NCI-H2227 (cell line): ENCODE data around the gene DDX1.

Experiments used
- DNase-seq: peaks from one replicate; lab custom pipeline; 2025; ENCODE audit not compliant: unreplicated experiment; lab: John Stamatoyannopoulos, UW

Gene DDX1

DNA sequence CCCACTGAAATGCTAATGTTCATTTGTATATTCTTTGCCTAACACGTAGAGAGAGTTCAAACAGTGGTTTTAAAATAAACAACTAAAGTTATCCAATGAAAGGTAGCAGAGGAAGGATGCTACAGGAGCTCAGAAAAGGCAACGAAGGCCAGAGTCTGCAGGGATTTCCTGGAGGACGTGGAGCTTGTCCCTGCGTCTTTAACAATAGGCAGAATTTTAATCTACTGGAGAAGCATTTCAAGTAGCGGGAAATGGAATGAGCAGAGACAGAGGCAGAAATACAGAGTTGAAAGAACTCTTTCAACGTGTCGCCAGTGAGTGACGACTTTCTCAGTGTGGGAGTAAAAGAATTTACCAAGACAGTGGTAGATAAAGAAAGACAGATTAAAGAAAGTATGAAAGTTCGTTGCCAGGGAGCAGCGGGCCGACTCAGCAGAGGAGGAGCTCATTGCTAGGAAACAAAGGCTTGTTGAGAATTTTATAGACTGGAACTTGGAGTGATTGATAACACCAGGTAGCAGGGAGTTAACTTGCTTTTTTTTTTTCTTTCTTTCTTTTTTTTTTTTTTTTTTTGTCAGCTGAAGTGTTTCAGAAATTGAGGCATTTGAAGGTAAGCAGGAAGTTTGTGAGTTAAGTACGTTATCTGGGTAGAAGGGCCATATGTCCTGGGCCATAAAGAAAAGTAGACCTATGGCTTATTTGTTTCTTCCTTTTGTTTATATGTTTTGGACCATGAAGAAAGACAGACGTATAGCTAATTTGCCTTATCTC is 29.9 kb upstream of the DDX1 start:
- DNase-seq: peak; percentile 51

DNA sequence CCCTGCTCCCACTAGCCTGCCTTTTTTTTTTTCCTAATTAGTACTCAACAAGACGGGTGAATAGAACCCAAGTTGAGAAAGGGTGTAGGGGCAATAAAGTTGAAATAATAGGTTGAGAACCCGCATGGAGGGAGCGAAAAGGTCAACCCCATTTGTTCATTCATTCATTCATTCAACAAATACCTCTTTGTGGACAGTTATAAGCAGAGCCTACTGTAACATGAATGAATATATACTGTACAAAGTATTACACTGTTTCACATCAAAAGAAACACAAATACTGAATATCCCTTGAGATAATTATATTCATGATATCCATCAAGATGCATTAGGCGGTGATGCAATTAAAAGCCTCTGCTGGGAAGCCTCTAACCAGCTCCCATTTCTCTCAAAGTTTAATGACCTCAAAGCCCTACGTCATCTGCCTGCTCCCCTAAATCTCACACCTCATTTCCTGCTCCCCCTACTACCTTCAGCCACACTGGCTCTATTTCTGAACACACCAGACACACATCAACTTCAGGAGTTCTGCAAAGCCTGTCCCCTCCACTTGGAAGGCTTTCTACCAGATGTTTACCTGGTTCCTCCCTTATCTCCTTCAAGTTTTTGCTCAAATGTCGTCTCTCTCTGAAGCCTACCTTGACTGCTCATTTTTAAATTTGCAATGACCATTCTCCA is 29.2 kb upstream of the DDX1 start:
- no peak for DNase-seq

DNA sequence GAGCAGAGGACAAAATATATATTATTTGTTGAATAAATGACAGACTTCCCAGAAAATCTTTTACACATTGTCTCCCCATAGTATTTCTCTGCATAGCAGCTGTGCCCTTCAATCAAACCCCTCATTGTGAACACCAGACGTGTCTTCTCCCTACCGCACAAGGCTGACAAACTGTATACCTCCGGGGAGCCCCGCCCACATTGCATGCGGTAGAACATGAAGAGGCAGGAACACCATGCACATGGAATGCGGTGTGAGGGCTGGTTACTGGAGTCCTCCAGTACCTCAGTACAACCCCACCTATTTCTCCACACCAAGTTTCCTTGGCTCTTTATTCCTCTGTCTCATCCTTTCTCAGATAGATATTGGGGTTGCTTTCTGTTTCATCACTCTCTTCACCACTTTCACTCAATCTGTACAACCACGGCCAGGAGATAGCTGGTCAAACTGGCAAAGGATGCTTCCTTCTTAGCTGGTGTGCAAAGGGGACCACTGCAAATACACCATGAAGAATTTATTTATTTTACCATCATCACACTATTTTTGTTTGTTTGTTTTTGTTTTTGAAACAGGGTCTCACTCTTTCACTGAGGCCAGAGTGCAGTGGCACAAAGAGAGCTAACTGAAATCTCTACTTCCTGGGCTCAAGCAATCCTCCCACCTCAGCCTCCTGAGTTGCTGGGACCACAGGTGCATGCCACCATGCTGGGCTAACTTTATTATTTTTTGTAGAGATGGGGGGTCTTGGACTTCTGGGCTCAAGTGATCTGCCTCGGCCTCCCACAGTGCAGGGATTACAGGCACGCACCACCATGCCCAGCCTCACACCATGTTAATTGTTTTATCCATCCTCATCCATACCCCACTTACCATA is 28.2 kb upstream of the DDX1 start:
- DNase-seq: no peak

DNA sequence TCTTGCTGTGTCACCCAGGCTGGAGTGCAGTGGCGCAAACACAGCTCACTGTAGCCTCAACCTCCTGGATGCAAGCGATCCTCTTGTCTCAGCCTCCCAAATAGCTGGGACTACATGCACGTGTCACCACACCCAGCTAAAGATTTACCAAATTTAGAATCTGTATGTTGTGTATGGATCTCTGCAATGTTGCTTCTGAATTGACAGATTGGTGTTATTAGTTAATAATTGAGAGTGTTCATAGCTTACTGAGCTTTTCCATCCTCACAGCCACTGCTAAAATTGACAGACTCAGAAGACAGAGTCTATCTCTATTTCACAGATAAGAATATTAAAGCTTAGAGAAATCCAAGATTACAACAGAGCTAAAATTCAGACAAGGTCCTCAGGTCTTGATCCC is 26.3 kb upstream of the DDX1 start:
- no peak for DNase-seq

DNA sequence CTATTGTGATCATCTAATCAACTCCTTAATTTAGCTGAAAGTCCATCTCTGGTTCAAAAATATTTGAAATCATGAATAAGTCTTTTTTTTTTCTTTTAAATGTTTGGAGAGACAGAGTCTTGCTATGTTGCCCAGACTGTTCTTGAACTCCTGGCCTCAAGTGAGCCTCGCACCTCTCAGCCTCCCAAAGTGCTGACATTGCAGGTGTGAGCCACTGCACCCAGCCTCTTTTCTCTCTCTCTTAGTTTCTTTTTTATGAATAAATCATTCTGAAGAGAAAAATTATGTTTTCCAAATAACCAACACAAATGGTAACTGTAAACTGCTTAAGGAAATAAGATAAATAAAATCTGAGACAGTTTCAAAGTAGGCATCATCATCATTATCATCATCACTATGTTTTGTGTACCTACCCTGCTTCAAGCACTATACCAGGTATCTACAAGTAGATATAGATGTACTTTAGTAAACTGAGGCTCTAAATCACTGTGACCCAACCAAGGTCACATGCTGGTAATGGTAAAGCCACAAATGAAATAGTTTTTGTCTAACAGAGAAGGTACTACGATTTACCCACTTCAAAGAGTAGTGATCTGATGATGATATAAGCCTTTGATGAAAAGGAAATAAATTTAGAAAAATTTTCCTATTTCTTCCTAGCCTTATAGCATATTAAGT is 25.5 kb upstream of the DDX1 start:
- no peak for DNase-seq

DNA sequence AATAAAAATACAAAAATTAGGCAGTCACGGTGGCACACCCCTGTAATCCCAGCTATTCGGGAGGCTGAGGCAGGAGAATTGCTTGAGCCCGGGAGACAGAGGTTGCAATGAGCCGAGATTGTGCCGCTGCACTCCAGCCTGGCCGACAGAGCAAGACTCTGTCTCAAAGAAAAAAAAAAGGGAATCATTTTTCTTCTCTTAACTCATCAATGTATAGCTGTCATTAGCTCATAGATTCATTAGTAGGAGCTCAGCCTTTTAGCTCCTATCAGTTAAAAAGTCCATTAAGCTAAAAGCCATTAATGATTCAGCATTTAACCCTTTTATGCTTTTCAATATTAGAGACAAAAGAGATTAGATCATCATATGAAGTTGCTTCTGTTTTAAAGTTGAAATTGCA is 24.8 kb upstream of the DDX1 start:
- DNase-seq: no peak

DNA sequence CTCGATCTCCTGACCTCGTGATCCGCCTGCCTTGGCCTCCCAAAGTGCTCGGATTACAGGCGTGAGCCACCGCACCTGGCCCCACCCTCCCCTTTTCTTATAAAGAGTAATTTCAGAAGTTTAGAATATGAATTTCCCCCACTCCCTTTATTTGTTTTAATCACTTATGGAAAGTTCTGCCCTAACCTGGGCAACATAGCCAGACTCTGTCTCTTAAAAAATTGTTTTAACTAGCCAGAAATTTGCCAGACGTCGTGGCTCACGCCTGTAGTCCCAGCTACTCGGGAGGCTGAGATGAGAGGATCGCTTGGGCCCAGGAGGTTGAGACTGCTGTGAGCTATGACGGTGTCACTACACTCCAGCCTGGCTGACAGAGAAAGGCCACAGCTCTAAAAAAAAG is 22.8 kb upstream of the DDX1 start:
- DNase-seq: no peak

DNA sequence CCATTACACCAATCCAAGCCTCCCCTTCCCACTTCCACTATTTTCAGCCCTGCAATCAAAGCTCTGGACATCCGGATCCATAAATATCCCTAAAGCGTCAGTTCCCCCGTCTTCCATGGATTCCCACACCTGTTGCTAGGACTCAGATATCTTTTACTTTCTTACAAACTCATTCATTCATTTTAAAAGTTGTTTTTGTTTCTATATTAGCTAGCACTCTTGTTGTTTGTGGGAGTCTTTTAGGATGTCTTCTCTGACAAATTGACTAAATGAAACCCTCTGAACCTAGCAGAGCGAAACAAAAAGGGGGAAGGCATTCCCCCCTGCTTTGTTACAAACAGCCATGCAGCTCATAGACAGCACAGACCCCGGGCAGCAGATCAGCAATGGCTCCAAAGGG is 21.6 kb upstream of the DDX1 start:
- DNase-seq: no peak

DNA sequence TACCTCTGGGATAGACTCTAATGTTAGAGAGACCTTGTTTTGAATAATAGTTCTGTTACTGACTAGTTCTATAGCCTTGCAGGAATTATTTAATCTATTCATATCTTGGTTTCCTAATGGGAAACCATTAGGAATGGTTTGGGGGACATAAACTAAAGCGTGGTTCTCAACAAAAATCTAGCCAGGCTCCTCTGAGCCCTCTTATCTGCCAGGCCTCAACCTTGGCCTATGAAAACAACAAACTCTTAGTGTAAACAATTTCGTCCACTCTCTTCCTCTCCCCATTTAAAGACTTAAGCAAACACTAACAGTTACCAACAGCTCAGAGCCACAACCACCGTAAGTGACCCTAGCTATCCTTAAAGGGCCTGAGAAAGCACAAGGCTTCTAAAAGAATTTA is 19.9 kb upstream of the DDX1 start:
- DNase-seq: no peak

DNA sequence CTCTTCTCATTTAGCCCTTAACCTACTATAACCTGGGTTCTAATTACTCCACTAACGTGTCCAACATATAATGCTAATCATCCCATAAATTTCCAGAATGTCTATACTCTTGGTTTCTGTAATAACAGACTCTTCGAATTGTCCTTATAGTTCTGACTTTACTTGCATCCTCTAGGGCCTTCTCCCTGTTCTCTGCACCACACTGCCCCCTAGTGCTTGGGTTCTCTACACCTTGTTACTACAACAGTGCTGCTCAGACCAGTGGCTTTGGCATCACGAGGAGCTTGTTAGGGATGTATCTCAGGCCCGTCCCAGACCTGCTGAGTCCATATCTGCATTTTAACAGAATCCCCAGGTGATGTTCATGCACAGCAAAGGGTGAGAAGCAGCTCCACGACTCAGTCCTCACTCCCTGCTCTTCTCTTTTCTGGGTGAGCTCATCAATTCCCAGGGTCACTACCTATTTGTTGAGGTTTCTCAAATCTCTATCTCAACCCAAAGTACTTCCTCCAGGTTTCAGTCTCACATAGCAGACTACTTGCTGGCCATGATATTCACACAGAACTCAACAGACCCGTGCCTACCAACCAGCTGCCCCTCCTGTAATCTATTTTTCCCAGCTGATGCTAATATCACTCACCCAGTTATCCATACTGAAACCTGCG is 14.5 kb upstream of the DDX1 start:
- DNase-seq: peak; percentile 88

DNA sequence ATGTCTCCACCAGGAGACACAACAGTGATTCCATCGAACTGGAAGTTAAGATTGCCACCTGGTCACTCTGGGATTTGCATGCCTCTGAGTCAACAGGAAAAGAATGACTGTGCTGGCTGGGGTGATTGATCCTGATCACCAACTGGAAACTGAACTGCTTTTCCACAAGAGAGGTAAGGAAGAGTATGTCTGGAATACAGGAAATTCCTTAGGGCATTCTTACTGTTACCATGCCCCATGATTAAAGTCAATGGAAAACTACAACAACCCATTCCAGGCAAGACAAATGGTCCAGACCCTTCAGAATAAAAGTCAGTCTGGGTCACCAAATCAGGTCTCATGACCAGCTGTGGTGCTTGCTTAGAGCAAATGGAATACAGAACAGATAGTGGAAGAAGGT is 12.0 kb upstream of the DDX1 start:
- no peak for DNase-seq

DNA sequence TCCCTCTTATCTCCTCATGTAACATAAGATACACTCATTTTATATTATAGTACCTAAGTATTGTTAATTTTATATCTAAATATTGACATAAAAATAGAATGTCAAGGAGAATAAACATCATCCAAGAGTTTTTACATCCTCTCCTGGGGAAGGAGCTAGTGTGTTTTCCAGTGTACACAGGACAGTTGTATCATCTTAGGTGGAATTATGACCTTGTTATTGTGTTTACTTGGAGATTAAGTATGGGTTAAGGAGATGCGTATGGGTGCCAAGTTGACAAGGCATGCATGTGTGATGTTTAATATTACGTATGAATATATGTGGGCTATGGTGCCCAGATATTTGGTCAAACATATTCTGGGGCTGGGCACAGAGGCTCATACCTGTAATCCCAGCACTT is 11.2 kb upstream of the DDX1 start:
- no peak for DNase-seq

DNA sequence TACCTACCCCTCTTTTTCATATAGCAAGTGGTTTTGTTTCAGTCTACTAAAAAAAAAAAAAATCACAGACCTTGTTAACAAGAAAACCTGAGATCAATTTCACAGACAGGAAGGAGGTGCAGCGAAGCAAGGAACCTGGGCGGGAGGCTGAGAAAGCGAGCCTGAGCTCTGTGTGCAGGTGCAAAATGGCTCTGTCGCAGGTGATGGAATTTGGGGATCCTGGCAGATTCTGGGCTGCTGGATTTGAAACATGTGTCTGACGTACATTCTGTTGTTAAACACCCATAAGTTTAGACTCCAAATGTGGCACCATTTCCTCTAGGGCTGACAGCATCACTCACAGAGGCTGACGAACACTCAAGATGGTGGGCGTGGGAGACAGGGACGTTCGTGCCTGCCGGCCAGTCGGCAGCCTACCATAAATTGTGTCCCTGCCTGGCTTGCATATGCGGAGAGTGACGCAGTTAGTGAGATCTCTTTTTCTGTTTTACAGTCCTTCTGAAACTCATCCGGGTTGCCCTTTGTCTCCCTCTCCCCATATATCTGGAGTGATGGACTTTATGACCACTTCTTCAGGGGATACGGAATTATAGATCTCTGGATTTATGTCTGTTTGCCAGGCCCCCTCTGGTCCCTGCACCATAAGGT is 8.8 kb upstream of the DDX1 start:
- DNase-seq: no peak

DNA sequence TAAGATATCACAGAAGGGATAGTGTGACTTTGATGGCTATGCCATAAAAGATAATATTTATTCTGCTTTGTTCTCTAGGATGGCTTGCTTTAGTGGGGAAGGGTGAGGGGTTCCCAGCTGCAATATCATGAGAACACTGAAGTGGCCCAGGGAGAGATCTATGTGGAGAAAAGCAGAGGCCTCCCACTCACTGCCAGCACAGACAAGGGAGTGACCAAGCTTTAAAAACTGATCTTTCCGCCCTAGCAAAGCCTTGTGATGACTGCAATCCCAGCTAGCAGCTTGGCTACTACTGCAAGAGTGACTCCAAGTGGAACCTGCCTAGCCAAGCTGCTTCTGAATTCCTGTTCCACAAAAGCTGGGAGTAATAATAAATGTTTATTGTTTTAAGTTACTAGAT is 7.8 kb upstream of the DDX1 start:
- no peak for DNase-seq

DNA sequence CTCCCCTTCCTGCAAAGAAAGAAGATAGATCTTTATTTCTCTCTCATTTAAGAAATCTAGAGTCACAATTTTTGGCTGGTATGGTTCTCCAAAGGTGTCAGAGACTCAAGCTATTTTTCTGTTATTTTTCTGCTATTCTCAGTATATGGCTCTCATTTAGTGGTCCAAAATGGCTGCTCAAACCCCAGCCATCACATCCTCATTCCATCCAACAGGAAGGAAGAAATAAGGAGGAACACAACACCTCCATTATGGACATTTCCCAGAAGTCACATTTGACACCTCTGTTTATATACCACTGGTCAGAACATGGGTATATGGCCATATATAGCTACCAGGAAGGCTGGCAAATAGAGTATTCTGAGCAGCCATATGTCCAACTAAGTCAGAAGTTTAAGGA is 7.4 kb upstream of the DDX1 start:
- DNase-seq: no peak

DNA sequence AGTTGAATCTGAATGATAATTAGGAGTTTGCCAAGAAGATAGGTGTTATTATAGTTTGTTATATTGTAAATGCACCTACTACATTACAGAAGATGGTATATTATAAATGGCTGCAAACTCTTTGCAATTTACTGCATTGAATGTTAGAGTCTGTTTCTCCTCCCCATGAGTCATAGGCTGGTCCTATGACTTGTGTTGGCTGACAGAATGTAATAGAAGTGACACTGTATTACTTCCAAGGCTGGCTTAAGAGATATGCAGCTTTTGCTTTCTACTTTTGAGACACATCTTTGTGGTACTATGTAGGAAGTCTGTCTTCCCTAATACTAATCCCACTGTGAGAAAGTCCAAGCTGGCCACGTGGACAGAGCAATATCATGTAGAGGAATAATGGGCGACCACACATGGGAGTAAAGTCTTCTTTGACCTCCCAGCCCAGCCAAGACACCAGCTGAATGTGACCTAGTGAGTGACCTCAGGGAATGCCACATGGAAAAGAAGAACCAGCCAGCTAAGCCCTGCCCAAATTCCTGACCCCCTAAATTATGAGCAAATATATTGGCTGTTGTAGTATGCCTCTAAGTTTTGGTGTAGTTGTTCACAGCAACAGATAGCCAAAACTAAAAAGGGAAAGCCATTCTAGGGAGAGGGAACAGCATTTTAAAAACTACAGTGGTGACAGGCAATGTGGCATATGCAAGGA is 6.8 kb upstream of the DDX1 start:
- no peak for DNase-seq

DNA sequence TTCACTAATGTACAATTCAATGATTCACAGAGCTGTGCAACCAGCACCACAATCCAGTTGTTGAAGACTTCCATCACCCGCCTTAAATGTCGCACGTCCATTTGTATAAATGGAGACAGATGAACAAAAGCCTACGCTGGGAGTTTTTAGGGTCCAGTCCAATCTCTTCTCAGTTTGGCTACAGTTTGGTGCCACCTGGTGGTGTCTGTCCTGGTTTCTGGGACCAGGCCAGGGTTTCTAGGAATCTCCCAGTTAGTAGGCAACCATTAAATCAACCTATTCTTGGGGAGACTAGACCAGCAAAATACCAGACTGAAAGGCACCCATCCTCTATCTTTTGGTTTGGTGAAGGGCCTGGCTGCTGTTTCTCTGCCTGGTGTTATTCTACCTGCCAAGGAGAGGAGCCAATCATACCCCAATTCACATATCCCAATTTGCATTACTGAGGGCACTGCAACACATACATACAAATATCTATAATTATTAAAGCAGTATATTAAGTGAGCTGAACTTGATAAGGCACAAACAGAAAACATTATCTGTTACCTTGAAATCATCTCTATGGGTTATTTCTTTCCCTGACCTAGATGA is 3.2 kb upstream of the DDX1 start:
- DNase-seq: peak; percentile 85

DNA sequence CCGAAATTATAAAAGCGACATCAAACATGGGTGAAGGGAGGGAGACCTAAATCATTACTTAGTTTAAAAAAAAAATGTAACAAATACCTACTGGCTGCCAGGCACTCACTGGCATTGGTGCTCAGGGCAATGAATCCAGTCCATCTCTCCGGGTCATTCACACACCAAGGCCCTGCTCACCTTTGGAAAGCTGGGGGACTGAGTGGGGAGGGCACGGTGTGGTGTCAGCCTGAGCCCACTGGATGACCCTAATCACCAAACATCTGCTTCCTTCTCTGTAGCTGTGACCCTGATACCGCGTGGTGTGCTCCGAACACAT is 336 bp upstream of the DDX1 start:
- no peak for DNase-seq

DNA sequence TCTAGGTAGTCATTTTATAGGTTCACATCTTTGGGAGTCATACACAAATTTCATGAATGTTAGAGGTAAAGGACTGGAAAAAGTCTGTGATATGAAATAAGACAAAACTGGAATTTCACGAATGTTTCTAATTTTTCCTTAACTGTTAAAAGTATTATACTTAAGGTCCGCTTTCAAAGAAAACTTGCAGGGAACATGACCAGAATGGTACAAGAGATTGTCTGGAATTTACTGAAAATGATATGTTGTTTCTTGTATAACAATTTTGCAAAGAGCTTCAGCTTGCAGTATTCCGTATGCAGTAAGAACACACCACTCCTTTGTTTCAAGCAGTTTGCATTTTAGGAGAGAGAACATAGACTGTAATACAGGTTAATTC is 1.6 kb downstream of the DDX1 start:
- DNase-seq: no peak
